HCT116 (cell line): ENCODE data around the gene HAO1. TPM values are rescaled to one million over a fixed set of nuclear protein-coding genes. Genes with fewer than 3 reads are reported as not detected.

Experiments
- ATAC-seq: fragments of 200-7000 bp; cut with Tn5 transposase; 2 replicates; pipeline ENCODE4 v1.9.1; 2020; ENCODE audit warnings: mild to moderate bottlenecking, moderate library complexity
- BruUV-seq: library from RNA; stranded (reverse); fragments of 400-500 nt; replicated peaks from 2 replicates; lab custom pipeline; 2021; lab: Mats Ljungman, UMichigan
- CTCF ChIA-PET: fragments of 300-600 bp; sonication (Branson Sonifier 250); formaldehyde crosslinking; loops from one replicate; lab custom pipeline; 2021; ENCODE audit warnings: antibody characterized with exemption; lab: Charles Lee
- POLR2A ChIA-PET: fragments of 300-600, 350-600 bp; sonication (Branson Sonifier 250); formaldehyde crosslinking; loops from one replicate; lab custom pipeline; 2021; ENCODE audit warnings: antibody characterized with exemption; lab: Charles Lee
- RAD21 ChIA-PET, 2 experiments: fragments of 300-600 bp; sonication (Branson Sonifier 250); formaldehyde crosslinking; loops; one replicate each; lab custom pipeline; 2023; ENCODE audit warnings: low total read pairs in 2 of 2; ENCODE audit not compliant: uncharacterized antibody in 2 of 2, unreplicated experiment in 2 of 2, low non-redundant PET in 1 of 2; lab: Charles Lee
- DNase-seq: peaks from one replicate; pipeline ENCODE4 v3.0.0-alpha.2; 2010; ENCODE audit warnings: low read depth, low spot score
- H2AFZ ChIP-seq: fragments of 200-600 bp; shearing (Covaris generic), sonication (generic); 2 replicates; pipeline ENCODE4 v1.6.1; 2017; ENCODE audit warnings: low read depth, mixed run types, mixed read lengths, antibody characterized with exemption, low read length; ENCODE audit not compliant: poor library complexity, severe bottlenecking
- H3K27ac ChIP-seq: 2 replicates; pipeline ENCODE4 v1.5.1; 2012; ENCODE audit warnings: low read depth, low read length
- H3K27me3 ChIP-seq: fragments of 200-600 bp; sonication (generic); 2 replicates; pipeline ENCODE4 v1.6.1; 2016; ENCODE audit warnings: mixed run types, low read length, mixed read lengths; ENCODE audit not compliant: insufficient read depth
- H3K36me3 ChIP-seq, 2 experiments: fragments of 200-500 bp in 1 of 2; fragments of 200-600 bp in 1 of 2; sonication (Bioruptor generic) in 1 of 2; sonication (generic) in 1 of 2; 2 replicates each; pipeline versions ENCODE4 v1.5.1 to v1.6.1; 2014 to 2016; ENCODE audit warnings: low read length in 2 of 2, inconsistent platforms in 1 of 2, mixed read lengths in 1 of 2, mixed run types in 1 of 2; ENCODE audit not compliant: insufficient read depth in 2 of 2, control insufficient read depth in 1 of 2
- H3K4me1 ChIP-seq, 2 experiments: fragments of 200-600 bp in 1 of 2; sonication (generic) in 1 of 2; 2 replicates each; pipeline versions ENCODE4 v1.5.1 to v1.6.1; 2012 to 2017; ENCODE audit warnings: low read length in 2 of 2, inconsistent platforms in 1 of 2, mild to moderate bottlenecking in 1 of 2, mixed read lengths in 1 of 2, mixed run types in 1 of 2, moderate library complexity in 1 of 2; ENCODE audit not compliant: insufficient read depth in 2 of 2, control insufficient read depth in 1 of 2
- H3K4me2 ChIP-seq: fragments of 200-600 bp; sonication (generic); 2 replicates; pipeline ENCODE4 v1.6.1; 2017; ENCODE audit warnings: mixed run types, low read length, mixed read lengths
- H3K4me3 ChIP-seq, 2 experiments: fragments of 200-600 bp in 1 of 2; sonication (generic) in 1 of 2; replicated peaks in 1 of 2; 2 replicates each; pipeline ENCODE4 v1.5.1; 2011 to 2016; ENCODE audit warnings: low read length in 2 of 2, control low read depth in 1 of 2, low read depth in 1 of 2, mild to moderate bottlenecking in 1 of 2, mixed read lengths in 1 of 2, mixed run types in 1 of 2
- H3K79me2 ChIP-seq: fragments of 200-600 bp; sonication (generic); 2 replicates; pipeline ENCODE4 v1.6.1; 2017; ENCODE audit warnings: mild to moderate bottlenecking, mixed run types, low read length, moderate library complexity, mixed read lengths; ENCODE audit not compliant: insufficient read depth
- H3K9ac ChIP-seq: fragments of 200-600 bp; sonication (generic); 2 replicates; pipeline ENCODE4 v1.6.1; 2016; ENCODE audit warnings: low read length, mixed read lengths
- H3K9me2 ChIP-seq: fragments of 200-600 bp; sonication (generic), shearing (Covaris generic); 2 replicates; pipeline ENCODE4 v1.6.1; 2017; ENCODE audit warnings: mixed run types, mild to moderate bottlenecking, moderate library complexity; ENCODE audit not compliant: insufficient read depth
- H3K9me3 ChIP-seq, 2 experiments: fragments of 200-500 bp in 1 of 2; fragments of 200-600 bp in 1 of 2; sonication (Bioruptor generic) in 1 of 2; sonication (generic) in 1 of 2; 2 replicates each; pipeline ENCODE4 v1.6.1; 2014 to 2017; ENCODE audit warnings: low read length in 2 of 2, mixed read lengths in 2 of 2, inconsistent platforms in 1 of 2, low read depth in 1 of 2, mild to moderate bottlenecking in 1 of 2, mixed run types in 1 of 2, moderate library complexity in 1 of 2; ENCODE audit not compliant: control insufficient read depth in 1 of 2, insufficient read depth in 1 of 2
- H4K20me1 ChIP-seq: fragments of 200-600 bp; sonication (generic), shearing (Covaris generic); 2 replicates; pipeline ENCODE4 v1.6.1; 2017; ENCODE audit warnings: mixed run types, mild to moderate bottlenecking, moderate library complexity; ENCODE audit not compliant: insufficient read depth
- EGR1 ChIP-seq: IDR thresholded peaks from 2 replicates; pipeline ENCODE4 v1.6.1; 2012; ENCODE audit warnings: low read depth
- JUND ChIP-seq: IDR thresholded peaks from 2 replicates; pipeline ENCODE4 v1.6.1; 2012
- RAD21 ChIP-seq: IDR thresholded peaks from 2 replicates; pipeline ENCODE4 v1.6.1; 2012; ENCODE audit warnings: low read depth, mild to moderate bottlenecking
- SIN3A ChIP-seq: IDR thresholded peaks from 2 replicates; pipeline ENCODE4 v1.6.1; 2012; ENCODE audit warnings: low read depth
- SP1 ChIP-seq: IDR thresholded peaks from 2 replicates; pipeline ENCODE4 v1.6.1; 2012; ENCODE audit warnings: low read depth
- SRF ChIP-seq: IDR thresholded peaks from 2 replicates; pipeline ENCODE4 v1.6.1; 2012; ENCODE audit warnings: low read depth
- YY1 ChIP-seq: IDR thresholded peaks from 2 replicates; pipeline ENCODE4 v1.6.1; 2011; ENCODE audit warnings: low read length, low read depth, moderate library complexity, mild to moderate bottlenecking; ENCODE audit not compliant: insufficient replicate concordance; ENCODE audit errors: extremely low read depth
- ZFX ChIP-seq: fragments of 450-650 bp; IDR thresholded peaks from 2 replicates; pipeline ENCODE4 v1.6.1; 2017
- ZNF274 ChIP-seq: fragments of 200-500 bp; sonication (Bioruptor generic); IDR thresholded peaks from 2 replicates; pipeline ENCODE4 v1.6.1; 2014; ENCODE audit warnings: mild to moderate bottlenecking, low read depth, low read length, inconsistent platforms
- intact Hi-C: fragments of 100-400 bp; cut with micrococcal nuclease; formaldehyde crosslinking; loops from 2 replicates; pipeline ENCODE4 v1.10.0; 2022
- total RNA-seq: library from RNA; stranded (reverse); gene quantifications from one replicate; pipeline ENCODE4 v1.2.1, GENCODE V29; 2021; ENCODE audit not compliant: unreplicated experiment
- TF ChIP-seq, protein P1 (sequence below), 3 experiments: fragments of 200-600 bp in 1 of 3; sonication (generic) in 1 of 3; IDR thresholded peaks in 2 of 3; conservative IDR thresholded peaks in 1 of 3; 2 replicates each; pipeline ENCODE4 v1.5.1; 2012 to 2017; ENCODE audit warnings: low read depth in 2 of 3, low read length in 2 of 3, antibody characterized with exemption in 1 of 3, borderline replicate concordance in 1 of 3, control low read depth in 1 of 3, mild to moderate bottlenecking in 1 of 3, mixed read lengths in 1 of 3, mixed run types in 1 of 3, moderate library complexity in 1 of 3; ENCODE audit not compliant: insufficient read depth in 1 of 3
- TF ChIP-seq, protein P2 (sequence below): IDR thresholded peaks from 2 replicates; pipeline ENCODE4 v1.6.1; 2012

Gene HAO1
- total RNA-seq, 1 experiment from 2014 or later: 0.12 TPM

DNA sequence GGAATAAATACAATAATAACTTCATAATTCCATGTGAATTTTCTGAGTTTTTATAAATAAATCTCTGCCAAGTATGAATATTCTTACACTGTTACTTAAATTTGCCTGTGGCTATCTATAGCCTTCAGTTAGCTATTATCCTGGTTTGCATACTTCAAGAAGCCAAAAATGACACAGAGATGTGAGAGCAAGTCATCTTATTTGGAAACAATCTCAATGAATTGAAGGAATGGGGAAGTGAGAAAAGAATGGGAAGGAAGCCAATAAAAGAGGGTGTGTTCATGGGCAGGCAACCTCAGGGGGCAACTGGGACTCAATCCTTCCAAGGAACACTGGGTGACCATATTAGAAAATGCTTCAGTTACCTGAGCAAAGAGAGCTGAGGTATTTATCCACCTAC lies 9.9 kb downstream of the HAO1 start:
- Histone ChIP-seq H3K9me3 (no peaks in the 10 kb centered on the region), H3K4me3 (no peak overlapping the region), H3K79me2 (no peaks in the 10 kb centered on the region), H3K36me3 (no peaks in the 10 kb centered on the region), H4K20me1 (no peaks in the 10 kb centered on the region), H3K27ac (no peak overlapping the region), H3K4me1 (no peaks in the 10 kb centered on the region), H3K4me2 (no peak overlapping the region)
- no TSS peak for BruUV-seq
- CTCF ChIA-PET: interaction anchor here (1.3 kb wide), 1 partner anchor 792 kb away, joined by 6 read pairs; no protein-coding TSS in a partner anchor
- intact Hi-C loops: no loop called here
- TF ChIP-seq SP1 (no peak), SRF (no peak)
- TF ChIP-seq, all 23 proteins: peak for 0
- ChIA-PET RAD21 (no interaction called here), POLR2A (no interaction called here)
- ATAC-seq (no peak), DNase-seq (no peak)
- H3K9ac ChIP-seq: no peak overlapping the region
- no peak overlapping the region for H2AFZ ChIP-seq
- H3K27me3 ChIP-seq: peaks cover 5% of the 10 kb centered on the region; the same call in 1 of the 2 replicates
- H3K9me2 ChIP-seq: no peaks in the 10 kb centered on the region

DNA sequence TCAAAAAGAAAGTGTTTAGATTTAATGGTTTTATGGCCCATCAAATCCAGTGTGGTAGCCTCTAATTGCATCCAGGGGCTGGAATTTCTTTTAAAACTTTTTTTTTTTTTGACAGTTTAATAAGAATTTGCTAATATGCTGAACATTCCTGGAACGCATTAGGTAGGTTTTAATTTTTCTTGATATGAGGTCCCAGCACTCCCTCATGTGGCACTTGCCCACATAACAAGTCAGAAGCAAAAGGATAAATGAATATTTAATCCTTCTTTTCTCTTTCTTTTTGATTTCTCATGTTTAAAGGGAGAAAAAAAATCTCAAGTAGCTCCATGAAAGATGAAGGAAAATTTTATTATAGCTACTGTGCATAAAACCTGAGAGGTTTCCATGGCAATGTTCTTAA lies 13.5 kb downstream of the HAO1 start:
- POLR2A ChIA-PET: no interaction called here
- Histone ChIP-seq H3K9me2 (no peaks in the 10 kb centered on the region), H3K9me3 (no peaks in the 10 kb centered on the region), H3K27ac (no peak overlapping the region), H3K27me3 (peaks cover 5% of the 10 kb centered on the region; the same call in 1 of the 2 replicates), H3K79me2 (no peaks in the 10 kb centered on the region), H4K20me1 (no peaks in the 10 kb centered on the region), H3K4me3 (no peak overlapping the region), H3K4me1 (no peaks in the 10 kb centered on the region), H3K9ac (no peak overlapping the region), H3K4me2 (no peak overlapping the region), H3K36me3 (no peaks in the 10 kb centered on the region), H2AFZ (no peak overlapping the region)
- RAD21 ChIA-PET: no interaction called here
- no peak for ATAC-seq
- peak; percentile 12 for DNase-seq
- TF ChIP-seq JUND: no peak
- no peak for TF ChIP-seq SP1
- TF ChIP-seq ZNF274: no peak
- TF ChIP-seq, protein P1, sequence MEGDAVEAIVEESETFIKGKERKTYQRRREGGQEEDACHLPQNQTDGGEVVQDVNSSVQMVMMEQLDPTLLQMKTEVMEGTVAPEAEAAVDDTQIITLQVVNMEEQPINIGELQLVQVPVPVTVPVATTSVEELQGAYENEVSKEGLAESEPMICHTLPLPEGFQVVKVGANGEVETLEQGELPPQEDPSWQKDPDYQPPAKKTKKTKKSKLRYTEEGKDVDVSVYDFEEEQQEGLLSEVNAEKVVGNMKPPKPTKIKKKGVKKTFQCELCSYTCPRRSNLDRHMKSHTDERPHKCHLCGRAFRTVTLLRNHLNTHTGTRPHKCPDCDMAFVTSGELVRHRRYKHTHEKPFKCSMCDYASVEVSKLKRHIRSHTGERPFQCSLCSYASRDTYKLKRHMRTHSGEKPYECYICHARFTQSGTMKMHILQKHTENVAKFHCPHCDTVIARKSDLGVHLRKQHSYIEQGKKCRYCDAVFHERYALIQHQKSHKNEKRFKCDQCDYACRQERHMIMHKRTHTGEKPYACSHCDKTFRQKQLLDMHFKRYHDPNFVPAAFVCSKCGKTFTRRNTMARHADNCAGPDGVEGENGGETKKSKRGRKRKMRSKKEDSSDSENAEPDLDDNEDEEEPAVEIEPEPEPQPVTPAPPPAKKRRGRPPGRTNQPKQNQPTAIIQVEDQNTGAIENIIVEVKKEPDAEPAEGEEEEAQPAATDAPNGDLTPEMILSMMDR (IDR thresholded peaks at IDR 0.05 in 2 of 3, conservative IDR thresholded peaks at IDR 0.05 in 1 of 3; ENCODE audit: borderline replicate concordance in 1 of 3, insufficient read depth in 1 of 3, low read depth in 2 of 3, low read length in 2 of 3): peak in 2 of 3 experiments; percentile 44 to 62; a peak in 4 of 6 replicates
- no peak for TF ChIP-seq ZFX
- TF ChIP-seq RAD21: peak; percentile 57; the same call in 1 of the 2 replicates
- TF ChIP-seq SIN3A: no peak
- no peak for TF ChIP-seq EGR1
- TF ChIP-seq YY1: no peak
- TF ChIP-seq, protein P2, sequence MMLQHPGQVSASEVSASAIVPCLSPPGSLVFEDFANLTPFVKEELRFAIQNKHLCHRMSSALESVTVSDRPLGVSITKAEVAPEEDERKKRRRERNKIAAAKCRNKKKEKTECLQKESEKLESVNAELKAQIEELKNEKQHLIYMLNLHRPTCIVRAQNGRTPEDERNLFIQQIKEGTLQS: no peak
- intact Hi-C loops: loop anchor here (5.0 kb wide), 2 partner anchors 1159 to 1769 kb away; partner anchors contain the start of gene BMP2
- CTCF ChIA-PET: interaction anchor here (0.6 to 1.7 kb wide), 8 partner anchors 9 to 1770 kb away, joined by 3 to 10 read pairs (median 3); no protein-coding TSS in a partner anchor
- no TSS peak for BruUV-seq
